HG03060 (cell line): Measurements from ENCODE around the gene IL25.

Experiments used
- ATAC-seq: cut with Tn5 transposase; IDR thresholded peaks from one replicate; pipeline ENCODE4 v1.9.1; 2021; ENCODE audit warnings: low read depth, moderate number of reproducible peaks; ENCODE audit not compliant: unreplicated experiment

The IL25 gene

GRCh38 chr14:23352506-23353432 is 19.8 kb upstream of the IL25 start, which contains the start of gene SLC22A17:
Gene SLC22A17, minus strand, starts transcription at chr14:23352887.
- ATAC-seq = no peak

GRCh38 chr14:23353433-23353780 is 19.2 kb upstream of the IL25 start:
- ATAC-seq = no peak

- ATAC-seq = no peak
These were observed 17.6 kb upstream of the IL25 start for GRCh38 chr14:23354990-23355389.

GRCh38 chr14:23355871-23356435 is 16.7 kb upstream of the IL25 start:
- ATAC-seq = no peak

GRCh38 chr14:23356662-23357061 is 15.9 kb upstream of the IL25 start:
- no peak for ATAC-seq

- ATAC-seq = no peak
These were observed 15.3 kb upstream of the IL25 start for GRCh38 chr14:23357261-23357660.

- ATAC-seq = no peak
These were observed 14.6 kb upstream of the IL25 start for GRCh38 chr14:23358042-23358441.

- ATAC-seq = no peak
These were observed 13.9 kb upstream of the IL25 start for GRCh38 chr14:23358553-23359166.

- no peak for ATAC-seq
These were observed 13.4 kb upstream of the IL25 start for GRCh38 chr14:23359167-23359626.

- ATAC-seq = no peak
These were observed 12.7 kb upstream of the IL25 start for GRCh38 chr14:23359722-23360447.

GRCh38 chr14:23360496-23360895 is 12.1 kb upstream of the IL25 start:
- ATAC-seq = no peak

GRCh38 chr14:23361320-23361719 is 11.3 kb upstream of the IL25 start:
- ATAC-seq = no peak

- ATAC-seq = no peak
These were observed 10.8 kb upstream of the IL25 start for GRCh38 chr14:23361763-23362162.

GRCh38 chr14:23362200-23362599 is 10.4 kb upstream of the IL25 start:
- ATAC-seq = no peak

- ATAC-seq = no peak
These were observed 8.2 kb upstream of the IL25 start for GRCh38 chr14:23364164-23365035.

GRCh38 chr14:23365036-23365731 is 7.4 kb upstream of the IL25 start, which contains the start of gene EFS:
Gene EFS, minus strand, starts transcription at chr14:23365172. Its CDS starts 147 bp downstream, at chr14:23365025.
- no peak for ATAC-seq

- no peak for ATAC-seq
These were observed 6.7 kb upstream of the IL25 start for GRCh38 chr14:23365732-23366425.

GRCh38 chr14:23366426-23366921 is 6.1 kb upstream of the IL25 start:
- no peak for ATAC-seq
